Esophagus muscularis mucosa (tissue), 4 donors: ENCODE measurements around the gene TPTE2. TPM values are rescaled to one million over a fixed set of nuclear protein-coding genes. Genes with fewer than 3 reads are reported as not detected.
A peak's percentile ranks its signal among the peaks of the same experiment; 100 is the strongest.

Source experiments
- DNase-seq: peaks from one replicate; pipeline ENCODE4 v3.0.0-alpha.2; 2017; ENCODE audit errors: extremely low spot score
- H3K27ac ChIP-seq, 4 donors: fragments of 200-600 bp; sonication (generic); replicated peaks in 1 of 4; 1 replicate in 3 of 4; 2 replicates in 1 of 4; pipeline ENCODE4 v1.5.1; 2016 to 2019; ENCODE audit warnings: mild to moderate bottlenecking in 1 of 4
- H3K27me3 ChIP-seq, 4 donors: fragments of 200-600 bp; sonication (generic); one replicate each; pipeline versions ENCODE4 v1.5.1 to v1.6.0; 2016 to 2019
- H3K36me3 ChIP-seq, 4 donors: fragments of 200-600 bp; sonication (generic); one replicate each; pipeline ENCODE4 v1.5.1; 2016 to 2019
- H3K4me1 ChIP-seq, 4 donors: fragments of 200-600 bp; sonication (generic); one replicate each; pipeline ENCODE4 v1.5.1; 2016 to 2019
- H3K4me3 ChIP-seq, 4 donors: fragments of 200-600 bp; sonication (generic); 1 replicate in 2 of 4; 2 replicates in 2 of 4; pipeline ENCODE4 v1.5.1; 2016 to 2019; ENCODE audit warnings: mild to moderate bottlenecking in 4 of 4, moderate library complexity in 1 of 4
- H3K9me3 ChIP-seq, 4 donors: fragments of 200-600 bp; sonication (generic); 1 replicate in 3 of 4; 2 replicates in 1 of 4; pipeline ENCODE4 v1.5.1; 2016 to 2019
- CTCF ChIP-seq, 3 experiments: fragments of 200-600 bp in 2 of 3; fragments of 450-650 bp in 1 of 3; sonication (generic) in 2 of 3; IDR thresholded peaks; one replicate each; pipeline ENCODE4 v1.5.1; 2017 to 2019; ENCODE audit warnings: antibody characterized with exemption in 3 of 3, mild to moderate bottlenecking in 2 of 3, moderate library complexity in 1 of 3
- EP300 ChIP-seq: sonication (generic); formaldehyde crosslinking; IDR thresholded peaks from one replicate; pipeline ENCODE4 v1.6.1; 2017; ENCODE audit warnings: antibody characterized with exemption
- POLR2A ChIP-seq: fragments of 450-650 bp; IDR thresholded peaks from one replicate; pipeline ENCODE4 v1.6.1; 2017; ENCODE audit warnings: antibody characterized with exemption, moderate library complexity, mild to moderate bottlenecking, low read depth
- POLR2AphosphoS5 ChIP-seq, 2 donors: sonication (generic); formaldehyde crosslinking; IDR thresholded peaks; one replicate each; pipeline ENCODE4 v1.6.1; 2017; ENCODE audit warnings: antibody characterized with exemption in 2 of 2
- WGBS: methylation state at CpG from one replicate; pipeline ENCODE4 v1.1.5; 2018; 5-methylcytosine and 5-hydroxymethylcytosine counted together
- intact Hi-C: fragments of 100-400 bp; cut with DNase I; formaldehyde crosslinking; loops from one replicate; pipeline ENCODE4 v1.15.1; 2023
- total RNA-seq, 4 donors: library from RNA; depleted of rRNA; stranded (reverse); fragments of >200 nt; gene quantifications; one replicate each; pipeline versions ENCODE4 v1.1.0 to v1.2.1, GENCODE V29; 2016

TPTE2 gene
- total RNA-seq, 4 donors from 2014 or later, result 0.29 TPM; not detected in 3

- intact Hi-C loops, result no loop called here
- peaks cover 0 to 22% (median 0%) of the 10 kb centered on the region in 4 donors for H3K27me3 ChIP-seq
- H3K4me1 ChIP-seq, result no peaks in the 10 kb centered on the region
- no peak overlapping the region for H3K4me3 ChIP-seq
- WGBS, result 87% methylated on average over 3 of the region's 3 CpGs
- H3K36me3 ChIP-seq, result no peaks in the 10 kb centered on the region
- no peak for TF ChIP-seq POLR2A
- TF ChIP-seq EP300, result no peak
- TF ChIP-seq CTCF (IDR thresholded peaks at IDR 0.05), result no peak
- no peak for TF ChIP-seq POLR2AphosphoS5 (IDR thresholded peaks at IDR 0.05)
- DNase-seq, result no peak
- H3K27ac ChIP-seq, result no peak overlapping the region
- no peaks in the 10 kb centered on the region for H3K9me3 ChIP-seq
Observed at GRCh38 chr13:19596086-19596485, 34.8 kb upstream of the TPTE2 start.

- no peaks in the 10 kb centered on the region for H3K9me3 ChIP-seq
- H3K36me3 ChIP-seq, result no peaks in the 10 kb centered on the region
- intact Hi-C loops, result no loop called here
- peak; percentile 50 for DNase-seq
- 91% methylated on average over 1 of the region's 1 CpG for WGBS
- peaks cover 0 to 3% (median 0%) of the 10 kb centered on the region in 4 donors for H3K27me3 ChIP-seq
- H3K4me1 ChIP-seq, result no peaks in the 10 kb centered on the region
- H3K4me3 ChIP-seq, result no peak overlapping the region
- TF ChIP-seq CTCF (IDR thresholded peaks at IDR 0.05) (no peak), POLR2AphosphoS5 (IDR thresholded peaks at IDR 0.05) (no peak), EP300 (no peak), POLR2A (no peak)
- no peak overlapping the region for H3K27ac ChIP-seq
Observed at GRCh38 chr13:19592657-19593180, 31.4 kb upstream of the TPTE2 start.

- Histone ChIP-seq H3K9me3 (no peaks in the 10 kb centered on the region), H3K4me1 (no peaks in the 10 kb centered on the region), H3K36me3 (no peaks in the 10 kb centered on the region), H3K27me3 (peaks cover 0 to 2% (median 0%) of the 10 kb centered on the region in 4 donors), H3K4me3 (no peak overlapping the region), H3K27ac (no peak overlapping the region)
- intact Hi-C loops, result no loop called here
- DNase-seq, result peak; percentile 66
- TF ChIP-seq POLR2AphosphoS5 (IDR thresholded peaks at IDR 0.05) (no peak), CTCF (IDR thresholded peaks at IDR 0.05) (no peak), EP300 (no peak), POLR2A (no peak)
- 82% methylated on average over 7 of the region's 7 CpGs for WGBS
Observed at GRCh38 chr13:19591864-19592263, 30.5 kb upstream of the TPTE2 start.

- TF ChIP-seq POLR2A (no peak), EP300 (no peak), CTCF (IDR thresholded peaks at IDR 0.05) (no peak)
- intact Hi-C loops, result no loop called here
- H3K27me3 ChIP-seq, result peaks cover 0 to 8% (median 0%) of the 10 kb centered on the region in 4 donors
- H3K4me1 ChIP-seq, result no peaks in the 10 kb centered on the region
- H3K4me3 ChIP-seq, result no peak overlapping the region
- H3K36me3 ChIP-seq, result no peaks in the 10 kb centered on the region
- 83% methylated on average over 5 of the region's 5 CpGs for whole genome bisulfite sequencing
- H3K27ac ChIP-seq, result no peak overlapping the region
- DNase-seq, result peak; percentile 34
- no peaks in the 10 kb centered on the region for H3K9me3 ChIP-seq
Observed at GRCh38 chr13:19590423-19590822, 29.1 kb upstream of the TPTE2 start.

GRCh38 chr13:19589312-19589711 is 28.0 kb upstream of the TPTE2 start:
- Histone ChIP-seq H3K27ac (no peak overlapping the region), H3K4me3 (no peak overlapping the region), H3K27me3 (peaks cover 0 to 16% (median 0%) of the 10 kb centered on the region in 4 donors), H3K4me1 (no peaks in the 10 kb centered on the region), H3K36me3 (no peaks in the 10 kb centered on the region), H3K9me3 (no peaks in the 10 kb centered on the region)
- no peak for TF ChIP-seq POLR2AphosphoS5 (IDR thresholded peaks at IDR 0.05)
- no peak for TF ChIP-seq EP300
- no peak for TF ChIP-seq CTCF (IDR thresholded peaks at IDR 0.05)
- TF ChIP-seq POLR2A, result no peak
- intact Hi-C loops, result no loop called here
- DNase-seq, result no peak
- 71% methylated on average over 2 of the region's 2 CpGs for whole genome bisulfite sequencing
